ENCODE measurements around the gene IL3. TPM values are rescaled to one million over a fixed set of nuclear protein-coding genes. Genes with fewer than 3 reads are reported as not detected.

Gene IL3
- total RNA-seq, 1 donor from 2014 or later = not detected

GRCh38 chr5:132110930-132111329 is 50.5 kb downstream of the IL3 start:
- DNase-seq (ENCODE audit: low spot score) = no peak

- DNase-seq (ENCODE audit: low spot score) = no peak
These were observed 51.7 kb downstream of the IL3 start for GRCh38 chr5:132112111-132112510.

Other genes starting within 250 kb of the IL3 start
- not detected for gene MEIKIN, start 115.0 kb upstream of the IL3 start, total RNA-seq
- gene ACSL6, start 49.0 kb upstream of the IL3 start, total RNA-seq = 1.5 TPM
- not detected for gene CSF2, start 13.1 kb downstream of the IL3 start, total RNA-seq
- gene P4HA2, start 167.2 kb downstream of the IL3 start, total RNA-seq = 47.5 TPM
- gene PDLIM4, start 197.0 kb downstream of the IL3 start, total RNA-seq = 20.7 TPM
- 0.37 TPM for gene SLC22A4, start 233.7 kb downstream of the IL3 start, total RNA-seq